ENCODE results near the gene MRPL47.

- TF ChIP-seq, protein P1, sequence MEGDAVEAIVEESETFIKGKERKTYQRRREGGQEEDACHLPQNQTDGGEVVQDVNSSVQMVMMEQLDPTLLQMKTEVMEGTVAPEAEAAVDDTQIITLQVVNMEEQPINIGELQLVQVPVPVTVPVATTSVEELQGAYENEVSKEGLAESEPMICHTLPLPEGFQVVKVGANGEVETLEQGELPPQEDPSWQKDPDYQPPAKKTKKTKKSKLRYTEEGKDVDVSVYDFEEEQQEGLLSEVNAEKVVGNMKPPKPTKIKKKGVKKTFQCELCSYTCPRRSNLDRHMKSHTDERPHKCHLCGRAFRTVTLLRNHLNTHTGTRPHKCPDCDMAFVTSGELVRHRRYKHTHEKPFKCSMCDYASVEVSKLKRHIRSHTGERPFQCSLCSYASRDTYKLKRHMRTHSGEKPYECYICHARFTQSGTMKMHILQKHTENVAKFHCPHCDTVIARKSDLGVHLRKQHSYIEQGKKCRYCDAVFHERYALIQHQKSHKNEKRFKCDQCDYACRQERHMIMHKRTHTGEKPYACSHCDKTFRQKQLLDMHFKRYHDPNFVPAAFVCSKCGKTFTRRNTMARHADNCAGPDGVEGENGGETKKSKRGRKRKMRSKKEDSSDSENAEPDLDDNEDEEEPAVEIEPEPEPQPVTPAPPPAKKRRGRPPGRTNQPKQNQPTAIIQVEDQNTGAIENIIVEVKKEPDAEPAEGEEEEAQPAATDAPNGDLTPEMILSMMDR (IDR thresholded peaks at IDR 0.05; ENCODE audit: poor library complexity) = no peak
- TF ChIP-seq EZH2 (IDR thresholded peaks at IDR 0.05; ENCODE audit: borderline replicate concordance) = no peak
Measured at GRCh38 chr3:179541596-179541995, 62.8 kb downstream of the MRPL47 start.
